ENCODE data around the gene ILDR2. TPM values are rescaled to one million over a fixed set of nuclear protein-coding genes. Genes with fewer than 3 reads are reported as not detected.

Gene ILDR2
- total and polyA plus RNA-seq, 12 donors, result 0.07 to 1.1 (median 0.20) TPM; not detected in 2

DNA sequence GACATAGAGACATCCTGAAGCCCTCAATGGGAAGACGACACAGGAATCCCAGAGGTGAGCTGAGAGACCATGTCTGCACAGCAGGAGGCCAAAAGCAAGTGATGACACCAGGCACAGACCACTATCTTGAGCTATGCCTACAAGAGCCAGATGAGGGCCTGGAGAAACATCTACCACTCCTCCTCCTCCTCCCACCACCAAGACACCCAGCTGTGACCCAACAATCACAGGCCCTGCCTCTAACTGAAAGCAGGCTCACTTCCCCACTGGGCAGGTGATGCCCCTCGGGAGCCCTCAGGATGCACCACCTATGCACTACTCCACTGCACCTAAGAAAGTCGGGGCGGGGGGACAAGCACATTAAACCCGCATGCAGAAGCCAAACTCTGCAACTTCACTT lies 115.7 kb downstream of the ILDR2 start:
- TF ChIP-seq CTCF (IDR thresholded peaks at IDR 0.05) (no peak), POLR2A (IDR thresholded peaks at IDR 0.05) (no peak)
- WGBS, 4 donors, result 89 to 96% (median 92%) methylated on average over 4 to 5 of the region's 5 CpGs
- Histone ChIP-seq H3K27ac (no peak overlapping the region), H3K36me3 (replicated peaks in 1 of 2) (peaks cover 0 to 77% of the 10 kb centered on the region in 2 donors), H3K4me1 (replicated peaks in 1 of 2) (no peaks in the 10 kb centered on the region), H3K27me3 (no peaks in the 10 kb centered on the region), H3K4me3 (no peak overlapping the region), H3K9me3 (replicated peaks in 1 of 3) (no peaks in the 10 kb centered on the region)
- intact Hi-C loops (cut with DNase I), result no loop called here
- no peak for DNase-seq

GRCh38 chr1:166858726-166859419 lies 116.5 kb downstream of the ILDR2 start:
- H3K27me3 ChIP-seq, result no peaks in the 10 kb centered on the region
- whole genome bisulfite sequencing, 4 donors, result 74 to 92% (median 86%) methylated on average over 7 of the region's 7 CpGs
- H3K9me3 ChIP-seq (replicated peaks in 1 of 3), result no peaks in the 10 kb centered on the region
- no peak for DNase-seq
- intact Hi-C loops (cut with DNase I), result no loop called here
- TF ChIP-seq POLR2A (IDR thresholded peaks at IDR 0.05) (no peak), CTCF (IDR thresholded peaks at IDR 0.05) (no peak)
- H3K4me1 ChIP-seq (replicated peaks in 1 of 2), result no peaks in the 10 kb centered on the region
- no peak overlapping the region for H3K27ac ChIP-seq
- peaks cover 0 to 80% of the 10 kb centered on the region in 2 donors for H3K36me3 ChIP-seq (replicated peaks in 1 of 2)
- H3K4me3 ChIP-seq, result no peak overlapping the region

Small RNA genes within 50 kb of the gene (small RNA-seq; reads per million reads assigned to genes)
- gene RNA5SP65, result 3.5 to 6.5 reads per million in 2 donors

Other genes starting within 250 kb of the ILDR2 start
- 10 to 100 TPM; 11.0 to 31.1 (median 23.3) TPM for gene POGK, start 136.1 kb downstream of the ILDR2 start, total RNA-seq
- 10 to 100 TPM in 1 of 3 donors, 1 to 10 TPM in 2; 7.3 to 12.9 (median 9.6) TPM for gene POGK, start 136.1 kb downstream of the ILDR2 start, polyA plus RNA-seq
- gene TADA1, start 99.3 kb downstream of the ILDR2 start, total RNA-seq, result 10 to 100 TPM in 8 of 9 donors, 1 to 10 TPM in 1; 9.8 to 22.3 (median 13.6) TPM
- gene TADA1, start 99.3 kb downstream of the ILDR2 start, polyA plus RNA-seq, result 10 to 100 TPM in 1 of 3 donors, 1 to 10 TPM in 2; 5.8 to 23.1 (median 6.2) TPM
- not detected for gene MAEL, start 13.7 kb upstream of the ILDR2 start, total RNA-seq
- gene MAEL, start 13.7 kb upstream of the ILDR2 start, polyA plus RNA-seq, result under 1 TPM in 1 of 3 donors, not detected in 2; 0.17 TPM
- gene GPA33, start 114.8 kb upstream of the ILDR2 start, total RNA-seq, result under 1 TPM in 4 of 9 donors, not detected in 5; 0.12 to 0.79 (median 0.31) TPM
- gene GPA33, start 114.8 kb upstream of the ILDR2 start, polyA plus RNA-seq, result under 1 TPM in 2 of 3 donors, not detected in 1; 0.03 to 0.16 TPM
- 1 to 10 TPM in 2 of 9 donors, under 1 TPM in 7; 0.11 to 1.3 (median 0.69) TPM for gene STYXL2, start 118.5 kb upstream of the ILDR2 start, total RNA-seq
- gene STYXL2, start 118.5 kb upstream of the ILDR2 start, polyA plus RNA-seq, result under 1 TPM in 2 of 3 donors, not detected in 1; 0.08 to 0.20 TPM
- gene POU2F1, start 245.3 kb upstream of the ILDR2 start, total RNA-seq, result 10 to 100 TPM in 7 of 9 donors, 1 to 10 TPM in 2; 6.7 to 52.5 (median 14.3) TPM
- 1 to 10 TPM; 3.2 to 4.9 (median 3.7) TPM for gene POU2F1, start 245.3 kb upstream of the ILDR2 start, polyA plus RNA-seq

All from adrenal gland (tissue), 12 donors.